HFF-Myc (cell line): Measurements from ENCODE around the gene MCC.

ENCODE experiments used
- DNase-seq: peaks from one replicate; pipeline ENCODE4 v3.0.0-alpha.2; 2011; ENCODE audit warnings: low read depth; ENCODE audit errors: extremely low read depth
- H3K4me3 ChIP-seq: replicated peaks from 2 replicates; pipeline ENCODE4 v1.5.1; 2011; ENCODE audit warnings: low read depth, mild to moderate bottlenecking, control low read depth, low read length
- CTCF ChIP-seq: IDR thresholded peaks from 2 replicates; pipeline ENCODE4 v1.5.1; 2012; ENCODE audit warnings: mild to moderate bottlenecking, low read depth, low read length, control low read depth; ENCODE audit errors: missing control alignments

MCC gene

GRCh38 chr5:113270086-113270485 lies 218.2 kb downstream of the MCC start:
- TF ChIP-seq CTCF = no peak
- H3K4me3 ChIP-seq = no peak overlapping the region
- no peak for DNase-seq

- no peak for DNase-seq
- no peak for TF ChIP-seq CTCF
- H3K4me3 ChIP-seq = no peak overlapping the region
Observed at GRCh38 chr5:113269023-113269997, 218.9 kb downstream of the MCC start.

- no peak overlapping the region for H3K4me3 ChIP-seq
- no peak for TF ChIP-seq CTCF
- DNase-seq = no peak
Observed at GRCh38 chr5:113268232-113268631, 220.0 kb downstream of the MCC start.

- no peak for DNase-seq
Observed at GRCh38 chr5:113267361-113267900, 220.8 kb downstream of the MCC start.

GRCh38 chr5:113266913-113267227 lies 221.4 kb downstream of the MCC start:
- no peak for TF ChIP-seq CTCF
- DNase-seq = no peak
- no peak overlapping the region for H3K4me3 ChIP-seq

More at GRCh38 chr5:113267361-113267900, 220.8 kb downstream of the MCC start:
- no peak overlapping the region for H3K4me3 ChIP-seq
- TF ChIP-seq CTCF = no peak

GRCh38 chr5:113266227-113266912 lies 221.9 kb downstream of the MCC start:
- no peak overlapping the region for H3K4me3 ChIP-seq
- no peak for DNase-seq
- no peak for TF ChIP-seq CTCF
